Spleen (tissue), 7 donors: ENCODE data around the gene HMGN1.

Experiments
- CTCF ChIP-seq, 11 experiments: fragments of 200-600 bp in 7 of 11; fragments of 450-650 bp in 4 of 11; sonication (generic) in 4 of 11; IDR thresholded peaks in 8 of 11; conservative IDR thresholded peaks in 3 of 11; 1 replicate in 7 of 11; 2 replicates in 4 of 11; pipeline versions ENCODE4 v1.4.0 to v1.8.0; 2016 to 2021; ENCODE audit warnings: antibody characterized with exemption in 11 of 11, inconsistent platforms in 4 of 11, mild to moderate bottlenecking in 1 of 11
- POLR2A ChIP-seq, 3 donors: fragments of 450-650 bp; IDR thresholded peaks; one replicate each; pipeline ENCODE4 v1.5.1; 2017; ENCODE audit warnings: antibody characterized with exemption in 3 of 3, mild to moderate bottlenecking in 1 of 3
- POLR2AphosphoS5 ChIP-seq, 3 donors: sonication (generic); formaldehyde crosslinking; IDR thresholded peaks; one replicate each; pipeline ENCODE4 v1.5.1; 2017; ENCODE audit warnings: antibody characterized with exemption in 3 of 3
- donor health status: DM: no; HTN: no; CAD: no; lungs with moderate emphysema.
- donor health status: DM: no; HTN: no; CAD: no.
- donor health status: DM: no; HTN: no; CAD: no.

DNA sequence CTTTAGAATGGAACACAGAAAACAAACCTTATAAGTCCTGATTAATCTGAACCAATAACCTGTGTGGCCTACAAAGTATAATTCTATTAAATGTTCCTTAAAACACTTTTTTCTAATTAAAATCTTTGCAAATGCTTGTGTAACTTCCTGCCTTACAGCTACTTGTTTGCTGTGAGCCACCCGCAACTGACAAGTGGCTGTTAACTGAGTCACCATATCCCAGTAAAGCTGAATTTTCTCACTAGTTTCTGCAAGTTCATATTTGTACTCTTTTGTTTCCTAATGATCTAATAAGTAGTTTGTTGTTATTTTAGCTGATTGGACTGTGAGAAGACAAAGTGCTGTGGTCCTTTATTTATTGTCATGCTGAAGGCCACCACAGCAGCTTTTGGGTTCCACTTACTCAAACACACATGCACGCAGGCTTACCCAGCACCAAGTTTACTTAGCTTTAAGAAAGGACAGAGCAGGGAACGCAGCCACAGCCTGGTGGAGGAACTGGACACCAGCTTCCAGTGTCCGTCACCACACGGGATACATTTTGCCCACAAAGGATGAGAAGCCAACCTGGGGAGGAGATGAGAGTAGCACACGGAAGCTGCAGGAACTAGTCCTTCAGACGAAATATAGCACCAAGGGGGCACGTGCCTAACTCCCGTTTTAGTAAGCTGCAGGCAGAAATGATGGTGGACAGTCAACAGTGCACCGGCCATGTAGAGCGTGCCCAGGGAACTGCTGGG is 48.9 kb upstream of the HMGN1 start:
- TF ChIP-seq CTCF (IDR thresholded peaks at IDR 0.05 in 8 of 11, conservative IDR thresholded peaks at IDR 0.05 in 3 of 11) = no peak
- no peak for TF ChIP-seq POLR2AphosphoS5 (IDR thresholded peaks at IDR 0.05)
- TF ChIP-seq POLR2A (IDR thresholded peaks at IDR 0.05) = no peak
